ENCODE results near the gene PLCH2.

PLCH2 gene

GRCh38 chr1:2480236-2480985 lies 4.3 kb downstream of the PLCH2 start:
- no peak for DNase-seq (ENCODE audit: low spot score)
- no peak for TF ChIP-seq CTCF (IDR thresholded peaks at IDR 0.05; ENCODE audit: extremely low read depth, insufficient read depth, missing control alignments)
- in situ Hi-C loops (cut with MboI; ENCODE audit: low pct_unique_long_range_greater_than_20kb, low sequenced_read_pairs, unreplicated experiment), result no loop called here

GRCh38 chr1:2480986-2481364 lies 4.9 kb downstream of the PLCH2 start:
- TF ChIP-seq CTCF (IDR thresholded peaks at IDR 0.05; ENCODE audit: extremely low read depth, insufficient read depth, missing control alignments), result no peak
- no peak for DNase-seq (ENCODE audit: low spot score)
- in situ Hi-C loops (cut with MboI; ENCODE audit: low pct_unique_long_range_greater_than_20kb, low sequenced_read_pairs, unreplicated experiment), result no loop called here

- no peak for DNase-seq (ENCODE audit: low spot score)
- in situ Hi-C loops (cut with MboI; ENCODE audit: low pct_unique_long_range_greater_than_20kb, low sequenced_read_pairs, unreplicated experiment), result no loop called here
- no peak for TF ChIP-seq CTCF (IDR thresholded peaks at IDR 0.05; ENCODE audit: extremely low read depth, insufficient read depth, missing control alignments)
Observed at GRCh38 chr1:2481885-2482284, 5.8 kb downstream of the PLCH2 start.

- in situ Hi-C loops (cut with MboI; ENCODE audit: low pct_unique_long_range_greater_than_20kb, low sequenced_read_pairs, unreplicated experiment), result no loop called here
- DNase-seq (ENCODE audit: low spot score), result no peak
- TF ChIP-seq CTCF (IDR thresholded peaks at IDR 0.05; ENCODE audit: extremely low read depth, insufficient read depth, missing control alignments), result no peak
Observed at GRCh38 chr1:2482588-2482987, 6.5 kb downstream of the PLCH2 start.

GRCh38 chr1:2483026-2483425 lies 6.9 kb downstream of the PLCH2 start:
- in situ Hi-C loops (cut with MboI; ENCODE audit: low pct_unique_long_range_greater_than_20kb, low sequenced_read_pairs, unreplicated experiment), result no loop called here
- no peak for DNase-seq (ENCODE audit: low spot score)
- no peak for TF ChIP-seq CTCF (IDR thresholded peaks at IDR 0.05; ENCODE audit: extremely low read depth, insufficient read depth, missing control alignments)

GRCh38 chr1:2483970-2484369 lies 7.9 kb downstream of the PLCH2 start:
- DNase-seq (ENCODE audit: low spot score), result no peak
- in situ Hi-C loops (cut with MboI; ENCODE audit: low pct_unique_long_range_greater_than_20kb, low sequenced_read_pairs, unreplicated experiment), result no loop called here
- no peak for TF ChIP-seq CTCF (IDR thresholded peaks at IDR 0.05; ENCODE audit: extremely low read depth, insufficient read depth, missing control alignments)

Data from GM13977 (cell line).